ENCODE data around the gene MPLKIP.
"Not testable (repeated sequence)": the region's sequence is repeated elsewhere in the genome, so short reads cannot be mapped to it uniquely, and the experiment has no call there.

Gene MPLKIP

GRCh38 chr7:40133561-40134427 lies 628 bp downstream of the MPLKIP start:
- no peak for DNase-seq (ENCODE audit: low read depth in 2 of 2, low spot score in 1 of 2)

- DNase-seq (ENCODE audit: low read depth in 2 of 2, low spot score in 1 of 2) = no peak
These were observed 11.5 kb downstream of the MPLKIP start for GRCh38 chr7:40122940-40123254.

DNA sequence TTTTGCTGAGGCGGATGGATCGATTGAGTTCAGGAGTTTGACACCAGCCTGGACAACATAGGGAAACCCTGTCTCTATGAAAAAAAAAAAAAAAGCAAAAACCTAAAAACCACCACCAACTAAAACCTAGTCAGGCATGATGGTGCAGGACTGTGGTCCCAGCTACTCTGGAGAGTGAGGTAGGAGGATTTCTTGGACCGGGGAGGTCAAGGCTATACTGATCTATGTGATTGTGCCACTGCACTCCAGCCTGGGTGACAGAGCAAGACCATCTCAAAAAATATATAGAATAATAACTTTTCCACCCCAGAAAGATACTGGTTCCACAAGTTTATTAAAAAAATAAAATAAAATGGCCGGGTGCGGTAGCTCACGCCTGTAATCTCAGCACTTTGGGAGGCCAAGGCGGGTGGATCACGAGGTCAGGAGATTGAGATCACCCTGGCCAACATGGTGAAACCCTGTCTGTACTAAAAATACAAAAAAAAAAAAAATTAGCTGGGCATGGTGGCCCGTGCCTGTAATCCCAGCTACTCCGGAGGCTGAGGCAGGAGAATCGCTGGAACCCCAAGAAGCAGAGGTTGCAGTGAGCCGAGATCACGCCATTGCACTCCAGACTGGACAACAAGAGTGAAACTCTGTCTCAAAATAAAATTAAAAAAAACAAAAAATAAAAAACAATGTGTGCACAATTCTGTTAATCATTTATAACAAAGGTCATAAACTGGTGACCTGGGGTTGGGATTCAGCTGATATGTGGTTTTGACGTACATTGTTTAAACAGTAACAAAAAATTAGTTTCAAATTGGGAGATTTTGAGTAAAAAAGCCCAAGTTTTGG lies 12.1 kb downstream of the MPLKIP start:
- DNase-seq (ENCODE audit: low read depth in 2 of 2, low spot score in 1 of 2) = not testable (repeated sequence)

GRCh38 chr7:40120020-40120419 lies 14.4 kb downstream of the MPLKIP start:
- DNase-seq (ENCODE audit: low read depth in 2 of 2, low spot score in 1 of 2) = no peak

DNA sequence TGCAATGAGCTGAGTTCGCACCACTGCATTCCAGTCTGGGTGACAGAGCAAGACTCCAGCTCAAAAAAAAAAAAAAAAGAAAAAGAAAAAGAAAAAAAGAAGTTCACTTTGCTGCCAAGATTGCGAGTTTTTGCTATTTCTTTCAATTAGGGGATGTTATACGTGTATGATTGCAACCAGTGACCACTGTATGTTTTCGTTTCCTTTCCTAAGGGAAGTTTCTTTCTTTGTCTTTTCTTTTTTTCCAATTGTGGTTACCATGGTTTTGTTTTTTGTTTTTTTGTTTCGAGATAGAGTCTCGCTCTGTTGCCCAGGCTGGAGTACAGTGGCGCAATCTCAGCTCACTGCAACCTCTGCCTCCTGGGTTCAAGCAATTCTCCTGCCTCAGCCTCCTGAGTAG lies 16.2 kb downstream of the MPLKIP start:
- not testable (repeated sequence) for DNase-seq (ENCODE audit: low read depth in 2 of 2, low spot score in 1 of 2)

DNA sequence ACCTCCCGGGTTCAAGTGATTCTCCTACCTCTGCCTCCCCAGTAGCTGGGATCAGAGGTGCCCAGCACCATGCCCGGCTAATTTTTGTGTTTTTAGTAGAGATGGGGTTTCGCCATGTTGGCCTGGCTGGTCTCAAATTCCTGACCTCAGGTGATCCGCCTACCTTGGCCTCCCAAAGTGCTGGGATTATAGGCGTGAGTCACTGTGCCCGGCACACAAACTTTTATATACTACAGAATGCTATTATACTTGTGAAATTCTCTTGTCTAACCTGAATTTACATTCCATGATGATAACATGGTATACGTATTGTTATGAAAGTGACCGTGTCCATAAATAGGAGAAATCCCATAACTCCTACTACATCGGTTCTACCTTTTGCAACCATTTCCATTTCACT lies 17.2 kb downstream of the MPLKIP start:
- not testable (repeated sequence) for DNase-seq (ENCODE audit: low read depth in 2 of 2, low spot score in 1 of 2)

DNA sequence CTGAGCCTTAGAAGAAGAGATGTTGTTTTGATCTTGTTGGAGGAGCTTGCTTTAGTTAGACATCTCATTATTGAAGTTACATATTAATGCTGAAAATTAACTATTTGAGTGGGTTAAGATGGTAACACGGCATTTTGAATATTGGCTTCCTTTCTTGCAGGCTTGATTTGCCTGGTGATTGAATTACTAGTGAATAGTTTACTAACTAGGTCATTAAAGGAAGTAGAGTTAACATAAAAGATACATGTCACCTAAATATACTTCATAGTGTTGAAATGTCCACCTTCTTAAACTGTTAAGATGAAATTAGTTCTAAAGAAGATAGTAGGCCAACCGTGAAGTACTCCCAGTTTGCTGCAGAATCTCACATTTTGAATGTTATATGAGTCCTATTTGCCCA lies 18.5 kb downstream of the MPLKIP start:
- DNase-seq (ENCODE audit: low read depth in 2 of 2, low spot score in 1 of 2) = no peak

- no peak for DNase-seq (ENCODE audit: low read depth in 2 of 2, low spot score in 1 of 2)
These were observed 28.4 kb downstream of the MPLKIP start for GRCh38 chr7:40105879-40106473.

DNA sequence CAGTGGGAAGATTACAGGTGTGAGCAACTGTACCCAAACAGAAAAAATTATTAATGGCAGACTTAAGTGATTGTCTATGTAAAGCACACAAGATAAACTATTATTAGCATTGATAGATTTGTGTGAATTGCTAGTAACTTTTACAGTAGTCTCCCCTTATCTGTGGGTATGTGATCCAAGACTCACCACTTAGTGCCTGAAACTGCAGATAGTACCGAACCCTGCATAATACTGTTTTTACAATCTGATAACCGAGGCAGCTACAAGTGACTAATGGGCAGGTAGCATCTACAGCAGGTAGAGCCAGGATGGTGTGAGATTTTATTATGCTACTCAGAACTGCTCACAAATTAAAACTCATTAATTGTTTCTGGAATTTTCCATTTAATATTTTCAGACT lies 31.5 kb downstream of the MPLKIP start:
- no peak for DNase-seq (ENCODE audit: low read depth in 2 of 2, low spot score in 1 of 2)

DNA sequence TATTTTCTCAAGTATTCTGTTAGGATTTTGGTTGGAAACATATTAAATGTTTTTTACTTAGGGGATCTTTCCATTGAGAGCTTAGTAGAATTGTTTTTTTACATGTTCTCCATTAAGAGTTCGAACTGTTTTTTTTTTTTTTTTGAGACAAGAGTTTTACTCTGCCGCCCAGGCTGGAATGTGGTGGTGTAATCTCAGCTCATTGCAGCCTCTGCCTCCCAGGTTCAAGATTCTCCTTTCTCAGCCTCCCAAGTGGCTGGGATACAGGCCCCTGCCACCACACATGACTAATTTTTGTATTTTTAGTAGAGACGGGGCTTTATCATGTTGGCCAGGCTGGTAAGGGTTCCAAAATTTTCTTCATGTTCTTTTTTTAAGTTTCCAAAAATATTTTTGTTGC lies 33.2 kb downstream of the MPLKIP start:
- DNase-seq (ENCODE audit: low read depth in 2 of 2, low spot score in 1 of 2) = no peak

DNA sequence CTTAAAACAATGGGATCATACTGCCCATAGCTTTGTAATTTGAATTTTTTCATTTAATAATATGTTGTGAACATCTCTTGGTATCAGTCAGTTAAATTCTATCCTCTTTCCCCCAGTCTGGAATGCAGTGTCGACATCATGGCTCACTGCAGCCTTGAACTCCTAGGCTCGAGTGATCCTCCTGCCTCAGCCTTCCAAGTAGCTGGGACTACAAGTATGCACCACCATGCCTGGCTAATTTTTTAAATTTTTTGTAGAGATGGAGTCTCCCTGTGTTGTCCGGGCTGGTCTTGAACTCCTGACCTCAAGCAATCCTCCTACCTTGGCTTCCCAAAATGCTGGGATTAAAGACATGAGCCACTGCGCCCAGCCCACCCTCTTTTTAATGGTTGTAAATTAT lies 34.6 kb downstream of the MPLKIP start:
- no peak for DNase-seq (ENCODE audit: low read depth in 2 of 2, low spot score in 1 of 2)

DNA sequence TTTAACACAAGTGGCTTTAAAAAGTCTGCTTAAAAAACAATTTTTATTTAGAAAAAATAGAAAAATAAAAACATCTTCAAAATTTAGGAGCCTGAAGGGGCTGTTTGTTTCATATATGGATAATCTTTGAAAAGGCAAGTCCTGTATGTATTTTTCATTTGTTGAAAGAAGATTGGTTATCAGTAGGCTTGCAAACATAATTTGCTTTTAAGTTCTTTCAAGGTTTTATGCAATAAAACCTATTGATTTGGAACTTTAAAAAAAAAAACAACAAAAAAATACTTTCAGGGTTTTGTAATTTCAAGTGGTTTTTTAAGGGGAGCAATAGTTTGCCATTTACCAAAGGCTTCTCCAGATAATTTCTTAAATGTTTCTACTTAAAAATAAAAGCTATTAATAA lies 35.6 kb downstream of the MPLKIP start:
- no peak for DNase-seq (ENCODE audit: low read depth in 2 of 2, low spot score in 1 of 2)

DNA sequence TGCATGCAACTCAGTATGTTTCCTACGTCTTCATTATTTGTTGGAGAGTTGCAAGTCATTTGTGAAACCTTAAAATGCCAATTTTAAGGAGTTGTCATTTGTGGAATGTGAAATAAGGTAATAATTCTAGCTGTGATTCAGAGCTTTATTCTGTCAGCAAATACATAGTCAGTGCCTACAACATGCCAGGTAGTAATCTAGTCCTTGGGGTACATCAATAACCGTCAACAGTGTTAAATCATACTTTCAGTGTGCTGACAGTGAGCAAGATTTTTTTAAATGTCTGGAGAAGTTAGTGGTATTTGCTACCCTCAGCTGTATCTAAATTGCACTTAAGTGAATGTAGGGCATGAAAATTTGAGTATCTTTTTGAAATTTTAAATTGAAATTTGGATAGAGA lies 36.7 kb downstream of the MPLKIP start:
- no peak for DNase-seq (ENCODE audit: low read depth in 2 of 2, low spot score in 1 of 2)

GRCh38 chr7:40095695-40096327 lies 38.6 kb downstream of the MPLKIP start:
- no peak for DNase-seq (ENCODE audit: low read depth in 2 of 2, low spot score in 1 of 2)

DNA sequence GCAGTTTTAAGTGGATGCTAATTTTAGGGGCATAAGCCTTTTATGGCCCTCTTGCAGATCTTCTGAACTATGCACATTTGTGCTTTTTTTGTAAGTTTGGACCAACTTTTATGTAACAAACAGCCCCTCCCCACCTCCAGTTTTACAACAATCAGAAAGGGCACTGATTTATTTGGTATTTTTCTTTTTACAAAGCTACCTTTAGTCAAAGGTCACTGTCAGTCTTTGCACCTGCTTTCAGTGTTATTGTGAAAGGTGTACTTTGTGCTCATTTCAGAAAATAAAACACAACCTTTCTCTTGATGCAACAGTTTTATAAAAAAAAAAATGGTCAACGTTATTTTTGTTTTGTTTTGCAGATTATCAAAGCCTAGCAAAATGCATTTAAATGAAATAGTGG lies 39.2 kb downstream of the MPLKIP start:
- no peak for DNase-seq (ENCODE audit: low read depth in 2 of 2, low spot score in 1 of 2)

DNA sequence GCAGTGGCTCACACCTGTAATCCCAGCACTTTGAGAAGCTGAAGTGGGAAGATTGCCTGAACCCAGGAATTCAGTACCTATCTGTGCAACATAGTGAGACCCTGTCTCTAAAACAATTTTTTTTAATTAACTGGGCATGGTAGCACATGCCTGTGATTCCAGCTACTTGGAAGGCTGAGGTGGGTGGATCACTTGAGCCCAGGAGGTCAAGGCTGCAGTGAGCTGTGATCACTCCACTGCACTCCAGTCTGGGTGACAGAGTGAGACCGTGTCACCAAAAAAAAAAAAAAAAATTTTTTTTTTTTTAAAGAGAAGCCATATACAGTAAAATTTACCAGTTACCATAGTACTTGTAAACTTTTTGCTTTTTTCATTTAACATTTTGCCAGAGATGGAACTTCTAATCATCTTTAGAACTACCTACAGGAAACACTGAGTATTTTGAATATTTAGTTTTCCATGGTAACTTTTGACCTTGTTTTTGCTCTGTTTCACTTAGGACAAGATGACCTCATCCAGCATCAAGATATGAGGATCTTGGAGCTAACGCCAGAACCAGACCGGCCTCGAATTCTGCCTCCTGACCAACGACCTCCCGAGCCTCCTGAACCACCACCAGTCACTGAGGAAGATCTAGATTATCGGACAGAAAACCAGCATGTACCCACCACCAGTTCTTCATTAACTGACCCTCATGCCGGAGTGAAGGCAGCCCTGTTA lies 40.6 kb downstream of the MPLKIP start:
- no peak for DNase-seq (ENCODE audit: low read depth in 2 of 2, low spot score in 1 of 2)

- no peak for DNase-seq (ENCODE audit: low read depth in 2 of 2, low spot score in 1 of 2)
These were observed 42.2 kb downstream of the MPLKIP start for GRCh38 chr7:40092182-40092581.

GRCh38 chr7:40077849-40078248 lies 56.6 kb downstream of the MPLKIP start:
- DNase-seq (ENCODE audit: low read depth in 2 of 2, low spot score in 1 of 2) = no peak
